ENCODE data around the gene GSAP.

Gene GSAP

DNA sequence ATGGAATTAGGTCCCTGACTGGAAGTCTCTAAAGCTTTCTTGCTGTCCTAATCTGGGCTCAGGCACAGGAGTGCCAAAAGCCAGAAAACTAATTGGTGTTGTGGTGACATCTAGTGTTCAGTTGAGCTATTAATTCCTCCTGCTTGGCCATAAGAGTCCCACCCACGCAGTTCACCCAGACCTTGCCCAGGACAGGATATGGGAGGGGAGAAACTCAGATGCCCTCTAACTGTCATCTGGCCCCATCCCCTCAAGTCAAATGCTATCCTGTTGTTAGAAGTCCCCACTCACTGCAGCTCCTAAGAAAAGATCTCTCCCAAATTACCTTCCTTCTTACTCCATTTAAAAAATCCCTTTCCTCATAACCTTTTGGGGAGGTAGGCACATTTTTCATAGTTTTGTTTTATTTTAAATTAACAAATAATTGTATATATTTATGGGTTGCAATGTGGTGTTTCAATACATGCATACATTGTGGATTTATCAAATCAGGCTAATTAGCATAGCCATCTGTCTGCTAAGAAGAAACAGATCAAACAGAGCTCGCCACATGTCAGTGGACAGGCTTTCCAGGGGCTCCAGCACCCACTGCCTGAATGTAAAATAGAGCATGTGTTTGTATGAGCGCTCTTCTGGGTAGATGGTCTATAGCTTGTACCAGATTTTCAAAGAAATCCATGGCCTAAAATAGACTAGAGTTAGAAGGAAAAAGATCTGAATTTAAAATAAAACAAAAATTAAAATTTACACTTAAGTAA lies 84.0 kb downstream of the GSAP start:
- peak; percentile 23 to 40 for DNase-seq (ENCODE audit: extremely low read depth in 1 of 2, low read depth in 1 of 2)

DNA sequence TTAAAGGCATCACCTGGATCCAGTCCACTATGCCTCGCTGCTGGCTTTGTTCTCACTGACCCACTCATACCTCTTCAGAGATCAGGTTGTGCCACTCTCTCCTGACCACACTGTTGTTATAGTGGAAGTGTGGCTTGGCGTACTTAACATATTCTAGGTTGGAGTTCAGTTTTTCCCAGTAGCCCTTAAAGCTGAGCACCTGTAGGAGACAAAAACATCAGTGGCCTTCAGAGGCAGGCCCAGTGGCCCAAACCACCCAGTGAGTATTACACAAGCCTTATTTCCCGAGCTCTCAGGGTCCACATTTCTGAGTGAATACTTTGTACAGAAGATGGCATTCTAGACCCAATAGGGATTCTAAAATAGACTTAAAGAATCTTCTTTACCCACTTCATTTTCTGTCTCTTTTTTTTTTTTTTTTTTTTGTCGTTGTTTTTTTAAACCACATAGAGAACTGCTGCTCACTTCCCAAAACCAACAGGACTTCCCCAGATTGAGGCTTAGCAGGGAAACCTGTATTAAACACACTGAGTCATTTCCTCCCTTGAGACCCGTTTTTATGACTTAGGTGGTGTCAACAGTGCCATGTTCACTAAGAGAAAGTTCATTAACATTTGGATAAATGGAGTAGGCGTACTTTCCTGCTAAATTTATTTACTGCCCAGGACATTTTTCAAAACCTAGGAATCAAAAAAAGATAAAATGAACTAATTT lies 85.8 kb downstream of the GSAP start:
- peak in 1 of 2 donors; percentile 14 for DNase-seq (ENCODE audit: extremely low read depth in 1 of 2, low read depth in 1 of 2)

DNA sequence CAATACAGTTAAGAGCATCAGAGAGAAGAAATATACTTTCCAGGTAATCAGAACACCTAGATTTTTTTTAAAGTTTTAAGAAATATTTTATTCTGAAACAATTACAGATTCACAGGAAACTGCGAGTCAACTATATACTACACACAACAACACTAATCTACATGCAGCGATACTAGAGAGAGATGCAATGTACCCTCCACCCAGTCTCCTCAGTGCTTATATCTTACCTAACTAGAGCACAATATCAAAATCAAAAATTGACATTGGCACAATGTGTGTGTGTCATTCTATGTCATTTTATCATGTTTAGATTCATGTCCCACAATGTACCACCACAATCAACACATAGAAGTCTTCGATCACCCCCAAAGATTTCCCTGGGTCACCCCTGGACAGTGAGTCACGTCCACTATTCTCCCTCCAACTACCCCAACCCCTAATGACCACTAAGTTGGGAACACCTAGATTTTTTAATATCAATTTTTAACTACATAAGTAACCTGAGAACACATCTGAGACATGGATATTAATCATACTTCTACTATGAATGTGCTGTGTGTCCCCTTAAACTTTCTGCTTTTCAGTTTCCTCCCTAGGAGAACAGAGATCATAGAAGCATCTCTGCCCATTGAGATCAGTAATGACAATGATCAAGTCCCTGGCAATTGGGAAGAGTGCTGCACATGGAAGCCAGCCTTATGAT lies 86.5 kb downstream of the GSAP start:
- no peak for DNase-seq (ENCODE audit: extremely low read depth in 1 of 2, low read depth in 1 of 2)

DNA sequence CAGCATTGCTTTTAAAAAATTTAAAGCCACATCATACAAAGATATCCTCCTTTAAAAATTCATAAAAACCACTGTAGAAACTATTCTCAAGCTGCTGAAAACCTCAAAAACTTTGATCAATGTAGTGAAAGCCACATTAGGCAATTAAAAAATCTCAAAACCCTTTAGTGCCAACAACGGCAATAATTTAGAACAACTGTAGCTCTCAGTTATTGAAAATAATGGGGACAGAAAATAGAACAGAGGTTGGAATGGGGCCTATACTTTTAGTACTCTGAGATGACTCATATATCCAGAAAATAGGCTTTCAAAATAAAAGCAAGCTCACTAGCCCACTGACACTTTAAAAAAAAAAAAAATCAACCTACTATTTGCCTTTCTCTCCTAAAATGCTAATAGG lies 87.5 kb downstream of the GSAP start:
- DNase-seq (ENCODE audit: extremely low read depth in 1 of 2, low read depth in 1 of 2) = no peak

DNA sequence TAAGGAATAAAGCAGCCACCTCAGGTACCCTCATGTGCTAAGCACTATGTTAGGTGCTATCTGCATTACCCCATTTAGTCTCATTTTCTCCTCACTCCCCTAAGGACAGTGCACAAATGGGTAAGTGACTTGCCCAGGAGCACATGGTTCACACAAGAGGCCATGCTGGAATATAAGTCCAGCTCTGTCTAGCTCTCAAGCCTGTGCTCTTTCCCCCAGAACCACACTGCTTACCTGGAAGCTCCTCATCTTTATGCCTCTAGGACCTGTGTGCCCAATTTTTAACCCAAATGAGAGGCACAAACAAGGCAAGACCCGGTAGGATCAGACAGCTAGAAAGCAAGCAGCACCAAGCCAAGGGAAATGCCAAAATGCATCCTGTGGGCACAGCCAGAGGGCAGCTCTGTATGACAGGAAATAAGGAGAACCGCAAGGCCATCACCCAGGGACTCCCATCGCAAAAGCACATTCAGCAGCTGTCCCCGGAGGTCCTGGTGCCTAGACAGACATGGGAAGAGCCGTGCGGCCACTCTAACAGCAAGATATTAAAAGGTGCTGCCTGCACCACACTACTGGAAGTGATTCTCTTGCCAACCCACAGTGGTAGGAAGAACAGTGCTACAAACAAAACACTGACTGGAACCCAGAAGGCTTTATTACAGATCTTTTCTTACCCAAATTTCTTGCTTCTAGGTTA lies 88.1 kb downstream of the GSAP start:
- DNase-seq (ENCODE audit: extremely low read depth in 1 of 2, low read depth in 1 of 2) = peak in 1 of 2 donors; percentile 15

DNA sequence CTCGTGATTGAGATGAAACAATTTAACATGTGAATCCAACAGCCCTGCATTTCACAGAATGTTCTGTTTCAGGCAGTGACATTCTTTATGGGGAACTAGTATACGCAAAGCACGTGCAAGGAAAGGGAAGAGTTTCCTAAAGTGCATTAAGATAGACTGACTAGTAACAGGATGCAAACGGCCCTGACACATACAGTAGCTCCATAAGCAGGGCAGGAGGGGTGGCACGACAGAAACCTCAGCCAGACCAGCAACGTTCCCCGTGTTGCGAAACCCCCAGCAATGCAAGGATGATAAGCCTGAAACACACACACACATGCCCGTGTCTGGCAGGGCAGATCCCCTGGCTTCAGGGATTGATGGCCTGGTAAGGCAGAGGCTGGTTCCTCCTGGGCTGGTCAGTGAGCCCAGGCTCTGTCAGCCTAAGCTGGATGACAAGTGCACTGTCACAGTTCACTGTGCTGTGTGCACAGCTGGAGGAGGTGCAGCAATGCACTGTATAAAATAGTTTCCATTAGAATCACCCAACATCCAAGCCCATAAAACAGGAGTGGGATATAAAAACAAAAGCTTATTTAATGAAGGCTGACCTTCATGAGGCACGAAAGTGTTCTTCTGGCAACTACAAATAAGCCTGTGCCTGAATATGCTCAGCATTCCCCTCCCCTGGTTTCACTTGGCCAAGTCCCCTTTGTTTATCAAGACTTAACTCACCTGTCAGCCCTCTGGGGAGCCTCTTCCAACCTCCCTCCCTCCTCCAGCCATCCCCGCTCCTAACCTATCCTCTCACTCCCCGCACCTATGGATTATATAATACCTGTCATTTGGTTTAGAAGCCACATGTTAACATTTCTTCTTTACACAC lies 88.8 kb downstream of the GSAP start:
- no peak for DNase-seq (ENCODE audit: extremely low read depth in 1 of 2, low read depth in 1 of 2)

DNA sequence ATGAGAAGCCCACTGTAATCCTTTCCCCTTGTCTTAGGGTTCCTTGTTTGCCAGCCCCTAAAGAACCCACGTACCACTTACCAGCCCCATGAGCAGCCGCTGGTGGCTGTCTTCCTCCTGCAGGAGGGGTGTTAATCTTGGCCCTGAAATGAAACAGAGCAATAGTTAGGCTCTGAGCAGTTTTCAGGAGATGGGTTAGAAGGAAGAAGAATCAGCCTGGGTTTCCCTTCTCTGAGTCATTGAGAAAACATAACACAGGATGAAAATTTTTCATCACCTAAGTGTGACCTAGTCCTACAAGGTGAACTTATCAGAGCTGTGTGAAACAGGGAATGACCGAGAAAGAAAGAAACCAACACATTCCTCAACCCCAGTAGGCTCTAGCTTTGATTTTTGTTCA lies 90.0 kb downstream of the GSAP start:
- no peak for DNase-seq (ENCODE audit: extremely low read depth in 1 of 2, low read depth in 1 of 2)

DNA sequence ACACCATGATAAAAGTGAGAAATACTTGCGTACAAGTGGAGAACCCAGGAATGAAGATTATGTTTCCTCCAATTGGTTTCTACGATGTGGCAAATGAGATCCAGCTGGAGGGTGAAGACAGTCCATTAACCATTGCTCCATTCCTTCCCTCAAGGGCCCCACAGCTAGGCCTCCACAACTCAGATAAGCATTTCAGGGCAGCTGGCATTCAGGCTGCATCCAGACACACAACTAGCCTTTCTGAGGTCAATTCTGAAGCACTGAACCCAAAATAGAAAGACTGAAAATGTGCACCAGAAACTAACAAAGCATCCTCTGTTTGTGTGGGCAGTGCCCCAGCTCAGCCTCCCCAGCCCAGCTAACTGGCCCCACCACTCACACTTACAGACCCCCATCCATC lies 94.8 kb downstream of the GSAP start:
- no peak for DNase-seq (ENCODE audit: extremely low read depth in 1 of 2, low read depth in 1 of 2)

DNA sequence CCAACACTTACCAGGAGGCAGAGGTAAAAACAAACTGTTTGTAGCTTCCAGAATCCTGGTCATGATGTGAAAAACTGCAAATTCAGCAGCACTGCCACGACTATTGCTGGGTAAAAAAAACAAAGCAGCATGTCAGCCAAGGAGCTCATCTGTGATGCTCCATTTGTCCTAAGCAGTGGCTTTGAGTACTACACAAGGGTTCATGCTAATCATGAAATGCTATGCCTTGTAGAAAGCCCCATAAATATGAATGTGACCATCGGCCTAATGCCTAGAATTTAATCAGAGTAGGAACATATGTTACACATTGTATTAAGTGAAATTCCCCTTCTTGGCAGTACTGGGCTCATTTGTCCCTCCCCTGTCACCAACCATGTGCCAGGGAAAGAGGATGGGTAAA lies 95.4 kb downstream of the GSAP start:
- no peak for DNase-seq (ENCODE audit: extremely low read depth in 1 of 2, low read depth in 1 of 2)

DNA sequence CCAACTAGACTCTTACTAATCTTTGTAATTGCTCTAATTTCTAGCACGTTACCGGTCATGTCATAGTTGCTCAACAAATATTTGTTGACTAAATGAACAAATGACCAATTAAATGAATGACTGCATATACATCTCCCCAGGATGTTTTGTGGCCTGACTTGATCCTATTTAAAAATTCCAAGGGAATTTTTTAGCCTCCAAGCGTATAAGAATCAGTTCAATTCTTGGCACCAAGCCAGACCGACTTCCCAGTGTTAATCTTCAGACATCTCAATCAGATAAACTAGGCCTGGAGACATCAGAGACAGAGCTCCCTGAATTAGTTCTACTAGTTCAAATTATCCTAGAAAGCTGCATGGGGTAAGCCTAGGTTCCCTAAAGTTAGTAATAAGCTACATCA lies 96.0 kb downstream of the GSAP start:
- DNase-seq (ENCODE audit: extremely low read depth in 1 of 2, low read depth in 1 of 2) = no peak

DNA sequence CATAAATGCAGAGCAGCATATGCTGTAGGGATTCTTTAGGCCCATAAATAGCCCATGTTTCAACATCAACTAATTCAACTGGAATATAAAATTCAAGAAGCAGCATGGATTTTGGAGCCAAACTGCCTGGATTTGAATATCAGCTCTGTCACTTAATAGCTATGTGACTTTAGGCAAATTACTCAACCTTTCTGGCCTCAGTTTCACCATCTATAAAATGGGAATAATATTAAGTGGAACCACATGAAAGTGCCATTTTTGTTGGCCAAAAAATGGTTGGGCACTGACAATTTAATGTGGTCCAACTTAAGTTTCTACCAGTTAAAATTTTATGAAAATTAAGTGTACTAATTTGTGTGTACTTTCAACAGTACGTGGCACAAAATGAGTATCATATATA lies 98.1 kb downstream of the GSAP start:
- no peak for DNase-seq (ENCODE audit: extremely low read depth in 1 of 2, low read depth in 1 of 2)

DNA sequence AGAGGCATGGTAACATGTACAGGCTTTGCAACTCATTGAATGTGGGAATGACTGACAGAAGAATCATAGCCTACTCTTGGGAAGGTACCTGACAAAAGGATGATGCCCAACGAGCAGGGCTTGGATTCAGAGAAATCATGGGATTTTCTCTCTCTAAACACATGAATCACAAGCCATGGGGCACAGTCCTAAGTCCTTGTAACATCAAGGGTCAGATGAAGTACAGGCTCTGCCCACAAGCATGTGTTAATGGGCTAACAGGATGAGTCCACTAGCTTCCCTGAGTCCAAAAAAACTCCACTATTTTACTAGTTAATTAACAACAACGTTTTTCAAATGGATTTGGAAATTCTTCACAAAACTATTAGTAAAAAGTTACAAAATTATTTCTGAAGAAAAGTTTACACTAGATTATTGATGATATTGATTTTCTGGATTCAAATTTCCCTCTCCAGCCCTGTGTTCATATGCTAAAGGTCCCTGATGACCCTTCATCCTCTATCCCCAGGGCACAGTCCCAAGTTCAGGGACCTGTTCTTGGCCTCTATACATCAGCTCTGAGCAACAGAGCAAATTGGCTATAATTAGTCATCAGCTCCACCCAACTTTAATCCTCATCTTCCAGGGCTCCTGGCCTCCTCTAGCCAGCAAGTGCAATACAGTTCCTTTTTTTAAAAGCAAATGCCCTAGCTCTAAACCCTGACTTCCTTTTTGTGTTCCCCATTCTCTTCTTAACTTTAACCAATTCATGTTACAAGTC lies 99.8 kb downstream of the GSAP start:
- no peak for DNase-seq (ENCODE audit: extremely low read depth in 1 of 2, low read depth in 1 of 2)

DNA sequence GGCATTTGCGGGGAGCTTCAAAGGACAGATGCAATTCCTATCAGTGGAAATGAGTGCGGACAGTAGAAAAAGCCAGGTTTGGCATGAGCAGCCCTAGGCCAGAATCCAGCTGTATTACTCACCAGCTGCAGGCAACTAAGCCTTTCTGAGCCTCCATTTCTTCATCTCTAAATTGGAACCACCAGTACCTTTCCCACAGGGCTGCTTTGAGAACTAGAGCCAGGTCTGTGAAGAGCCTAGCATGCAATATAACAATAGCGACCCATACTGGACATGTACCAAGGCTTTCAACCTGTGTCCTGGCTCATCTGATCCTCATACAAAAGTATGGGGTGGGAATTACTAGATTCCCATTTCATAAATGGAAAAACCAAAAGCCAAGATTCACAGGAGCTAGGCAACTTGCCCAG lies 101.0 kb downstream of the GSAP start:
- DNase-seq (ENCODE audit: extremely low read depth in 1 of 2, low read depth in 1 of 2) = no peak

DNA sequence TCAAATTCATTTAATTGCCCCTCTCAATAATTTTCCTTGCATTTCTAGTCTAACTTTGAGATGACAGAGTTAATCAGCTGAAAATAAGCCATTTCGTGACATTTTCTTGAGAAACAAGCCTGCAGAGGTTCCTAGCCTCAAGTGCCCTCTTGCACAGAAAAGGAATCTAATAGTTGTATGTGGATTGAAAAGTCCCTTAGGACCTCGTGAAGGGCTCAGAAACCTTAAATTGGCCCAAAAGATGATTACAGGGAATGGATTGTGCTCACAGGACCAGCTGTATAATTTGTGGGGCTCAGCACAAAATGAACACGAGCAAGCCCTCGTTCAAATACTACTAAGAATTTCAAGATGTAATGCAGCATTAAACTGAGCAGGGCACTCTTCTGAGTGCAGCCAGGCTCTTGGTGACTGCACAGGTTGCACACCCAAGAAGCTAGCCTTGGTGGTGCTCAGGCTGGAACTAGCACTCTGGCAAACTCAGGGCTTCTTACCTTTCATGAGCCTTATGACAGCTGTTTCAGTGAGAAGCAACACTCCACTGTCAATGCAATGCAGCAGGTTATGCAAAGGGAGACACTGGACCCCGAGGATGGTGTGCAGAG lies 102.2 kb downstream of the GSAP start:
- DNase-seq (ENCODE audit: extremely low read depth in 1 of 2, low read depth in 1 of 2) = no peak

DNA sequence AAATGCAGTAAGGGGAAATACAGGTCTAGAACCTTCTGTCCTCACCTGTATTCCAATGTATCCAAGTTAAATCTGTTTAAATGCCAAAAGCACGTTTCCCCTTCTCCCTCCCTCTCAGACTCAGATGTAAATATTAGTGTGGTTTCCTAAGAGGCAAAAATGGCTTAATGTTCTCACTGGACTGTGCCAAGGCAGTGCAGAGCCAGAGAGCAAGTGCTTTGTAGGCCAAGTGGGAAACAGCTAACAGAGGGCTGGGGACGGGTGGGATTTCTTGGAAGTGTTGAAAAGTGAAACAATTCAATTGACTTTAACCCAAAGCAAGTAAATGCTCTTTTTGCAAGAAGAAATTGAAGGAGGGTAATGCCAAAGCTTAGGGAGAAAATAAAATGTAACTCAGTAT lies 103.1 kb downstream of the GSAP start:
- DNase-seq (ENCODE audit: extremely low read depth in 1 of 2, low read depth in 1 of 2) = no peak

DNA sequence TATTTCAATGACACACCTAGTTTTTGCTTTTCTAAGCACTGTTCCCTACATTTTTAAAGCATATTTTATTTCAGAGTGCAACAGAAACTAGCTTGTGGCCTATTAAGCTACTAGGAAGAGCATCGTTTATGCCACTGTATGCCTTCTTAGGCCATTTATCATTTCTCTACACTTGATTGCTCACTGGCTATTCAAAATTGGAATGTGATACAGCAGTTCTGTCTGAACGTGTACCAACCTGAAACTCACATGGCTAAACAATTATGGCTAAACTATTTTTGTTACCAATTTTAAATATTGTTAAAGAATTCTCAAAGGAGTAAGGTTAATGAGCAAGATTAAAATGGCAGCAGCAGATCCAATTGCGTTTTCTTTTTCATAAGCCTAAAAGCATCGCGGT lies 105.2 kb downstream of the GSAP start:
- no peak for DNase-seq (ENCODE audit: extremely low read depth in 1 of 2, low read depth in 1 of 2)

DNA sequence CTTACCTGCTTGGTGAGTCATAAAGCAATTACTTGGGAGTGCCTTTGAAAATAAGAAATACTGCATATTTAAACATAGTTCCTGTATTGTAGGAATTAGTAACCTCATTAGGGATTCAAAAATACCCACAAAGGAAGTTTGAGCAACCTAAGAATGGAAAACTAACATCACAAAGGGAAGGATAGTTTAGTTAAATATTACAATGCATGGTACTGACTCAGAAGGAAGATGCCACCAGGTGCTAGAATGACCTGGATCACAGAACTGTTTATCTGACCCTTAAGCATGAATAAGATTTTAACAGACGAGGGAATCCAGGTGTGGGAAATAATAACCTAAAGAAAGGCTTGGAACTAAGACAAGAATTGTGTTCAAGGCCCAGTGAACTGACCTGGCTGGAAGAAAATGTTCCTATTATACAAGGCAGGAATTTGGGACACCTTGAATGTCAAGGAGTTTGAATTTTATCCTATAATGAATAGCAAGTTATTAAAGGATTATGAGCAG lies 106.4 kb downstream of the GSAP start:
- DNase-seq (ENCODE audit: extremely low read depth in 1 of 2, low read depth in 1 of 2) = no peak

DNA sequence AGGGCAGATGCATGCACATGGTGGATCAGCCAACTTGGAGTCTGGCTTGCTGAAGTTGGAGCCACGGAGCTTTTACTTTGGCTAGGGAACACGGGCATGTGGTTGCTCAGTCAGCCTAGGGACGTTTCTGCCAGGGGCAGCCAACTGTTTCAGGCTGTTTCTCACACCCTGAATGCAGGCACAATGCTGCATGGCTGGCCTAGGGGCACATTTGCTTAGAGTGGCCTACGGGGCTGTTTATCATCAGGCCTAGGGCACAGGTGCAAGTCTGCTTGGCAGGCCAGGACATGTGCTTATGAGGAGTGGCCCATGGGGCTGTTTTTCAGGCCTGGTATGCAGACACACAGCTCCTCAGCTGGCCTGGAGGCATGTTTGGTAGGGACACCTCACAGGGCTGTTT lies 107.4 kb downstream of the GSAP start:
- DNase-seq (ENCODE audit: extremely low read depth in 1 of 2, low read depth in 1 of 2) = no peak

All from stimulated activated CD8-positive, alpha-beta memory T cell treated with anti-CD3 and anti-CD28 coated beads, Interleukin-7, amount 100 ng/mL, for 48 hours (primary cell).